Trophoblast cell (in vitro differentiated cells and primary cell): ENCODE results near the gene THOC3. TPM values are rescaled to one million over a fixed set of nuclear protein-coding genes. Genes with fewer than 3 reads are reported as not detected.
"Not testable (repeated sequence)": the region's sequence is repeated elsewhere in the genome, so short reads cannot be mapped to it uniquely, and the experiment has no call there.

ENCODE experiments used
- DNase-seq, 2 donors: peaks; one replicate each; pipeline ENCODE4 v3.0.0-alpha.2; 2016
- H2AFZ ChIP-seq: 2 replicates; pipeline ENCODE4 v1.6.1; 2013; ENCODE audit warnings: low read length, moderate library complexity, mild to moderate bottlenecking; ENCODE audit not compliant: insufficient read depth, poor library complexity
- H2AK5ac ChIP-seq: 2 replicates; pipeline ENCODE4 v1.6.1; 2013; ENCODE audit warnings: mild to moderate bottlenecking, low read length
- H2BK120ac ChIP-seq: 2 replicates; pipeline ENCODE4 v1.6.1; 2013; ENCODE audit warnings: low read length, mild to moderate bottlenecking, moderate library complexity; ENCODE audit not compliant: insufficient read depth, poor library complexity
- H2BK12ac ChIP-seq: 2 replicates; pipeline ENCODE4 v1.6.1; 2013; ENCODE audit warnings: mild to moderate bottlenecking, low read length, moderate library complexity
- H2BK5ac ChIP-seq: 2 replicates; pipeline ENCODE4 v1.6.1; 2013; ENCODE audit warnings: low read length, low read depth, moderate library complexity, mild to moderate bottlenecking; ENCODE audit not compliant: poor library complexity
- H3K14ac ChIP-seq: 2 replicates; pipeline ENCODE4 v1.6.1; 2013; ENCODE audit warnings: mild to moderate bottlenecking, low read length
- H3K18ac ChIP-seq: 2 replicates; pipeline ENCODE4 v1.6.1; 2013; ENCODE audit warnings: mild to moderate bottlenecking, low read length
- H3K23ac ChIP-seq: 2 replicates; pipeline ENCODE4 v1.6.1; 2013; ENCODE audit warnings: low read length
- H3K27ac ChIP-seq: 2 replicates; pipeline ENCODE4 v1.5.1; 2013; ENCODE audit warnings: low read depth, mild to moderate bottlenecking, inconsistent platforms, low read length, moderate library complexity
- H3K27me3 ChIP-seq: 2 replicates; pipeline ENCODE4 v1.6.1; 2013; ENCODE audit warnings: inconsistent platforms, mild to moderate bottlenecking, low read length, moderate library complexity; ENCODE audit not compliant: insufficient read depth
- H3K36me3 ChIP-seq, 2 experiments: 1 replicate in 1 of 2; 2 replicates in 1 of 2; pipeline ENCODE4 v1.6.1; 2013; ENCODE audit warnings: low read length in 2 of 2, mild to moderate bottlenecking in 2 of 2, moderate library complexity in 1 of 2; ENCODE audit not compliant: insufficient read depth in 2 of 2, control insufficient read depth in 1 of 2
- H3K4ac ChIP-seq: 2 replicates; pipeline ENCODE4 v1.6.1; 2013; ENCODE audit warnings: low read depth, mild to moderate bottlenecking, low read length, moderate library complexity
- H3K4me1 ChIP-seq, 2 experiments: 1 replicate in 1 of 2; 2 replicates in 1 of 2; pipeline ENCODE4 v1.6.1; 2013; ENCODE audit warnings: low read length in 2 of 2, mild to moderate bottlenecking in 2 of 2, moderate library complexity in 1 of 2; ENCODE audit not compliant: insufficient read depth in 2 of 2, control insufficient read depth in 1 of 2
- H3K4me2 ChIP-seq: 2 replicates; pipeline ENCODE4 v1.6.1; 2013; ENCODE audit warnings: inconsistent platforms, mild to moderate bottlenecking, low read length, moderate library complexity
- H3K4me3 ChIP-seq: 2 replicates; pipeline ENCODE4 v1.5.1; 2013; ENCODE audit warnings: mild to moderate bottlenecking, low read depth, low read length, inconsistent platforms
- H3K79me1 ChIP-seq: one replicate; pipeline ENCODE4 v1.6.1; 2013; ENCODE audit warnings: low read length
- H3K79me2 ChIP-seq: 2 replicates; pipeline ENCODE4 v1.6.1; 2013; ENCODE audit warnings: low read length, mild to moderate bottlenecking; ENCODE audit not compliant: control insufficient read depth, insufficient read depth, poor library complexity
- H3K9ac ChIP-seq: 2 replicates; pipeline ENCODE4 v1.6.1; 2013; ENCODE audit warnings: mild to moderate bottlenecking, low read length
- H3K9me3 ChIP-seq: 2 replicates; pipeline ENCODE4 v1.6.1; 2013; ENCODE audit warnings: low read depth, mild to moderate bottlenecking, control low read depth, inconsistent platforms, low read length; ENCODE audit not compliant: insufficient read depth
- H4K12ac ChIP-seq: 2 replicates; pipeline ENCODE4 v1.6.1; 2013; ENCODE audit warnings: low read depth, mild to moderate bottlenecking, low read length, moderate library complexity
- H4K8ac ChIP-seq: 2 replicates; pipeline ENCODE4 v1.6.1; 2013; ENCODE audit warnings: low read depth, mild to moderate bottlenecking, low read length, moderate library complexity
- H4K91ac ChIP-seq: one replicate; pipeline ENCODE4 v1.6.1; 2013; ENCODE audit warnings: low read depth, mild to moderate bottlenecking, low read length, moderate library complexity
- WGBS: extraction: QIAGEN DNeasy Blood & Tissue Kit; methylation state at CpG from one replicate; pipeline ENCODE4 v1.1.7; 2013; ENCODE audit warnings: missing lambda C conversion rate; ENCODE audit not compliant: insufficient read length, insufficient coverage; ENCODE audit errors: extremely low coverage; 5-methylcytosine and 5-hydroxymethylcytosine counted together
- polyA plus RNA-seq: library from polyadenylated mRNA; stranded (reverse); fragments of 200-250 nt; gene quantifications from 2 replicates; pipeline ENCODE4 v1.2.3, GENCODE V29; 2013

Gene THOC3
- 32.5 and 34.2 TPM in 2 replicates for polyA plus RNA-seq

GRCh38 chr5:175967471-175968372 is at the start of gene THOC3:
THOC3 (minus strand) TSS chr5:175968315; CDS start chr5:175968208, 107 bp downstream.
- peak within 1 kb of the TSS; percentile 86 for H3K9ac ChIP-seq
- not testable (repeated sequence) for H4K12ac ChIP-seq, H3K9me3 ChIP-seq

GRCh38 chr5:176017324-176017723 is 49.2 kb upstream of the THOC3 start:
- not testable (repeated sequence) for H3K4me1 ChIP-seq, DNase-seq, H3K79me2 ChIP-seq, H3K36me3 ChIP-seq, H2BK5ac ChIP-seq, H3K23ac ChIP-seq, H3K14ac ChIP-seq, H3K9me3 ChIP-seq, H3K4me2 ChIP-seq, H3K4me3 ChIP-seq, H3K18ac ChIP-seq, H4K12ac ChIP-seq, H2BK12ac ChIP-seq, H2BK120ac ChIP-seq, H2AFZ ChIP-seq, H4K91ac ChIP-seq, H3K79me1 ChIP-seq, H3K9ac ChIP-seq, H3K27me3 ChIP-seq, H2AK5ac ChIP-seq, H4K8ac ChIP-seq, H3K4ac ChIP-seq, H3K27ac ChIP-seq
- no CpG with 5 or more reads among the region's 4 CpGs for WGBS

More at GRCh38 chr5:175967471-175968372, at the start of gene THOC3:
- not testable (repeated sequence) for H2BK12ac ChIP-seq, H4K91ac ChIP-seq, H3K4ac ChIP-seq, H3K27ac ChIP-seq, H3K36me3 ChIP-seq, H2AK5ac ChIP-seq, H2BK5ac ChIP-seq, H2BK120ac ChIP-seq, H3K4me1 ChIP-seq, H3K27me3 ChIP-seq, H3K79me1 ChIP-seq, H3K79me2 ChIP-seq, H3K23ac ChIP-seq
- peak within 1 kb of the TSS; percentile 98 for H3K4me3 ChIP-seq
- H3K18ac ChIP-seq, result peak within 1 kb of the TSS; percentile 91
- H2AFZ ChIP-seq, result peak within 1 kb of the TSS; percentile 59
- no CpG with 5 or more reads among the region's 67 CpGs for WGBS
- peak within 1 kb of the TSS; percentile 83 for H4K8ac ChIP-seq
- DNase-seq, result peak; percentile 77 to 84
- H3K14ac ChIP-seq, result peak within 1 kb of the TSS; percentile 70
- peak within 1 kb of the TSS; percentile 53 for H3K4me2 ChIP-seq

- H2BK12ac ChIP-seq, H3K4ac ChIP-seq, H4K8ac ChIP-seq, H3K4me2 ChIP-seq, H3K27me3 ChIP-seq, H4K91ac ChIP-seq, H2BK120ac ChIP-seq, H3K9ac ChIP-seq, H3K23ac ChIP-seq, DNase-seq, H2AK5ac ChIP-seq, H2BK5ac ChIP-seq, H3K79me2 ChIP-seq, H3K27ac ChIP-seq, H3K14ac ChIP-seq, H2AFZ ChIP-seq, H3K4me1 ChIP-seq, H3K79me1 ChIP-seq, H3K4me3 ChIP-seq, H4K12ac ChIP-seq, H3K9me3 ChIP-seq, H3K36me3 ChIP-seq, H3K18ac ChIP-seq: not testable (repeated sequence)
- WGBS, result no CpG with 5 or more reads among the region's 6 CpGs
Measured at GRCh38 chr5:176014360-176014759, 46.2 kb upstream of the THOC3 start.

- H2AK5ac ChIP-seq, H2BK5ac ChIP-seq, H3K23ac ChIP-seq, H3K4me3 ChIP-seq, H3K4ac ChIP-seq, H4K91ac ChIP-seq, H3K14ac ChIP-seq, H3K27ac ChIP-seq, H2AFZ ChIP-seq, H3K36me3 ChIP-seq, H3K9ac ChIP-seq, H2BK120ac ChIP-seq, DNase-seq, H3K4me1 ChIP-seq, H3K27me3 ChIP-seq, H3K4me2 ChIP-seq, H3K79me1 ChIP-seq, H2BK12ac ChIP-seq, H3K18ac ChIP-seq, H4K8ac ChIP-seq, H4K12ac ChIP-seq, H3K79me2 ChIP-seq, H3K9me3 ChIP-seq: not testable (repeated sequence)
- no CpG with 5 or more reads among the region's 4 CpGs for WGBS
Measured at GRCh38 chr5:176011088-176011487, 43.0 kb upstream of the THOC3 start.
